PC-3 (cell line): ENCODE data around the gene RASGRP3. TPM values are rescaled to one million over a fixed set of nuclear protein-coding genes. Genes with fewer than 3 reads are reported as not detected.

ENCODE experiments used
- ATAC-seq: fragments of 200-7000 bp; cut with Tn5 transposase; 2 replicates; pipeline ENCODE4 v1.9.1; 2020; ENCODE audit warnings: mild to moderate bottlenecking, moderate library complexity
- BruUV-seq: library from RNA; stranded (reverse); fragments of 400-500 nt; replicated peaks from 2 replicates; lab custom pipeline; 2021; lab: Mats Ljungman, UMichigan
- CTCF ChIA-PET: fragments of 300-600 bp; sonication (Branson Sonifier 250); formaldehyde crosslinking; loops from one replicate; lab custom pipeline; 2022; ENCODE audit warnings: antibody characterized with exemption; lab: Charles Lee
- POLR2A ChIA-PET: fragments of 300-600 bp; sonication (Branson Sonifier 250); formaldehyde crosslinking; loops from one replicate; lab custom pipeline; 2022; ENCODE audit warnings: antibody characterized with exemption; ENCODE audit not compliant: unreplicated experiment; lab: Charles Lee
- DNase-seq: peaks from one replicate; pipeline ENCODE4 v3.0.0-alpha.2; 2015
- H2AFZ ChIP-seq: fragments of 300-600 bp; sonication (generic); 2 replicates; pipeline ENCODE4 v1.6.0; 2016; ENCODE audit warnings: antibody characterized with exemption, low read length
- H3F3A ChIP-seq: fragments of 300-600 bp; sonication (generic); one replicate; pipeline ENCODE4 v1.6.0; 2017; ENCODE audit warnings: antibody characterized with exemption, low read length, control low read depth, mild to moderate bottlenecking; ENCODE audit not compliant: unreplicated experiment
- H3K27ac ChIP-seq: fragments of 300-600 bp; sonication (generic); 2 replicates; pipeline ENCODE4 v1.5.1; 2016; ENCODE audit warnings: mild to moderate bottlenecking, low read length
- H3K27me3 ChIP-seq: fragments of 300-600 bp; sonication (generic); 2 replicates; pipeline ENCODE4 v1.6.1; 2016; ENCODE audit warnings: low read length, mixed read lengths
- H3K36me3 ChIP-seq: fragments of 300-600 bp; sonication (generic); 2 replicates; pipeline ENCODE4 v1.6.1; 2016; ENCODE audit warnings: low read depth, mixed run types, low read length, mixed read lengths
- H3K4me1 ChIP-seq: fragments of 300-600 bp; sonication (generic); 2 replicates; pipeline ENCODE4 v1.5.1; 2016; ENCODE audit warnings: low read length; ENCODE audit not compliant: insufficient read depth
- H3K4me2 ChIP-seq: fragments of 300-600 bp; sonication (generic); 2 replicates; pipeline ENCODE4 v1.6.0; 2016; ENCODE audit warnings: low read length
- H3K4me3 ChIP-seq: fragments of 300-600 bp; sonication (generic); 2 replicates; pipeline ENCODE4 v1.5.1; 2016; ENCODE audit warnings: mild to moderate bottlenecking, low read length, mixed read lengths
- H3K79me2 ChIP-seq: fragments of 300-600 bp; sonication (generic); 2 replicates; pipeline ENCODE4 v1.6.1; 2017; ENCODE audit warnings: low read length, mixed read lengths
- H3K9ac ChIP-seq: fragments of 300-600 bp; sonication (generic); 2 replicates; pipeline ENCODE4 v1.6.0; 2016; ENCODE audit warnings: mild to moderate bottlenecking, low read length
- H3K9me2 ChIP-seq: fragments of 300-600 bp; sonication (generic); replicated peaks from 2 replicates; pipeline ENCODE4 v1.6.1; 2016; ENCODE audit warnings: mixed run types, low read length, mixed read lengths
- H3K9me3 ChIP-seq: fragments of 300-600 bp; sonication (generic); 2 replicates; pipeline ENCODE4 v1.6.1; 2016; ENCODE audit warnings: low read length, mixed read lengths
- H4K20me1 ChIP-seq: fragments of 300-600 bp; sonication (generic); 2 replicates; pipeline ENCODE4 v1.6.1; 2016; ENCODE audit warnings: low read length, mixed read lengths
- EZH2 ChIP-seq: fragments of 300-600 bp; sonication (generic); IDR thresholded peaks from one replicate; pipeline ENCODE4 v1.6.1; 2017; ENCODE audit warnings: antibody characterized with exemption, mild to moderate bottlenecking, low read length; ENCODE audit not compliant: unreplicated experiment
- EZH2phosphoT487 ChIP-seq: fragments of 300-600 bp; sonication (generic); IDR thresholded peaks from 2 replicates; pipeline ENCODE4 v1.6.1; 2018; ENCODE audit warnings: mild to moderate bottlenecking, antibody characterized with exemption, low read length, borderline replicate concordance
- intact Hi-C: fragments of 100-400 bp; cut with micrococcal nuclease; formaldehyde crosslinking; loops from 2 replicates; pipeline ENCODE4 v1.9.0; 2023
- total RNA-seq: library from RNA; depleted of rRNA; stranded (reverse); fragments of >200 nt; gene quantifications from 2 replicates; pipeline ENCODE4 v1.2.3, GENCODE V29; 2014
- TF ChIP-seq, protein P1 (sequence below): fragments of 300-600 bp; sonication (generic); conservative IDR thresholded peaks from 2 replicates; pipeline ENCODE4 v1.5.1; 2017; ENCODE audit warnings: antibody characterized with exemption, low read depth, mild to moderate bottlenecking, low read length

The RASGRP3 gene
- total RNA-seq, 1 experiment from 2014 or later: 0.15 TPM

DNA sequence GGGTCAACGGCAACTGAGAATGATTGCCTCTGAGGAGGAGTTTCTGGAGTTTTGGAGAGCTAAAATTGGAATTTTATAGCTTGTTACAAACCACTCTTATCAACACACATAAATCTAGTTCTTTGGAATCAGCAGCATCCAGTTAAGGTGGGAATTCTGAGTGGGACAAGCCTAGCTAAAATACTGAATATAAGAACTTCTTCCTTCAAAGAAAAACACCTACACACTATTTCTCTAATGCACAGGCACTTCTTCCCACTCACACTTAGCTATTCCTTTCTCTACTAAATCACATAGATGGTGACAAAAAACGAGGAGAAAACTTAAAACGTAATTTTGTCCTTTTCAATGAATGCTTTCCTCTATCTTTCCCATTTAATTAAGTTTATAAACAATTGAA, 79.2 kb downstream of the RASGRP3 start:
- Histone ChIP-seq H3K4me3 (no peak overlapping the region), H3K36me3 (no peaks in the 10 kb centered on the region), H3K9ac (no peak overlapping the region), H3K9me2 (no peaks in the 10 kb centered on the region), H3K27ac (no peak overlapping the region), H3K4me1 (peaks cover 7% of the 10 kb centered on the region), H4K20me1 (no peaks in the 10 kb centered on the region), H3F3A (no peaks in the 10 kb centered on the region), H3K9me3 (no peaks in the 10 kb centered on the region), H3K27me3 (no peaks in the 10 kb centered on the region), H2AFZ (no peak overlapping the region), H3K79me2 (no peaks in the 10 kb centered on the region), H3K4me2 (no peak overlapping the region)
- ChIA-PET CTCF (no interaction called here), POLR2A (no interaction called here)
- intact Hi-C loops: no loop called here
- no peak for DNase-seq
- TF ChIP-seq, protein P1, sequence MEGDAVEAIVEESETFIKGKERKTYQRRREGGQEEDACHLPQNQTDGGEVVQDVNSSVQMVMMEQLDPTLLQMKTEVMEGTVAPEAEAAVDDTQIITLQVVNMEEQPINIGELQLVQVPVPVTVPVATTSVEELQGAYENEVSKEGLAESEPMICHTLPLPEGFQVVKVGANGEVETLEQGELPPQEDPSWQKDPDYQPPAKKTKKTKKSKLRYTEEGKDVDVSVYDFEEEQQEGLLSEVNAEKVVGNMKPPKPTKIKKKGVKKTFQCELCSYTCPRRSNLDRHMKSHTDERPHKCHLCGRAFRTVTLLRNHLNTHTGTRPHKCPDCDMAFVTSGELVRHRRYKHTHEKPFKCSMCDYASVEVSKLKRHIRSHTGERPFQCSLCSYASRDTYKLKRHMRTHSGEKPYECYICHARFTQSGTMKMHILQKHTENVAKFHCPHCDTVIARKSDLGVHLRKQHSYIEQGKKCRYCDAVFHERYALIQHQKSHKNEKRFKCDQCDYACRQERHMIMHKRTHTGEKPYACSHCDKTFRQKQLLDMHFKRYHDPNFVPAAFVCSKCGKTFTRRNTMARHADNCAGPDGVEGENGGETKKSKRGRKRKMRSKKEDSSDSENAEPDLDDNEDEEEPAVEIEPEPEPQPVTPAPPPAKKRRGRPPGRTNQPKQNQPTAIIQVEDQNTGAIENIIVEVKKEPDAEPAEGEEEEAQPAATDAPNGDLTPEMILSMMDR: no peak
- TF ChIP-seq EZH2: no peak
- no peak for TF ChIP-seq EZH2phosphoT487
- ATAC-seq: no peak
- no TSS peak for BruUV-seq

DNA sequence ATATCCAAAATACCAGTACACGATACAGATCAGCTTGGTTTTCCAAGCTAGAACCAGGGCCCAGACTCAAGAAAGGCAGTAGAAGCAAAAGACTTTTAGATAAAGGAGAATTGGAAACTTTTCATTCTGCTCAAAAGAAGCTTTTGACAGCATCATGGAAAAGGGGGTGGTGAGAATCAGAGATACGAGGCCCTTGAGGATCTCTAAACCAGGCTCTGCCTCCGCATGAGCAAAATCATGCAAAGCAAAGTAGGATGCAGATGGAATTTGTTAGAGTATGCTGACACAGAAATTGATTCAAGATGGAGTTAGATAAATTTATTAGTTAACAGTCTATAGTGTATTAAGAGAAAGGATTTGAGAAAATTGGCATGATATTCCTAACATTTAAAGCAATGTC, 82.9 kb downstream of the RASGRP3 start:
- Histone ChIP-seq H2AFZ (no peak overlapping the region), H3K79me2 (no peaks in the 10 kb centered on the region), H4K20me1 (no peaks in the 10 kb centered on the region), H3K4me1 (no peaks in the 10 kb centered on the region), H3K9ac (no peak overlapping the region), H3K4me3 (no peak overlapping the region), H3K9me2 (no peaks in the 10 kb centered on the region), H3K4me2 (no peak overlapping the region), H3K27me3 (no peaks in the 10 kb centered on the region), H3K36me3 (no peaks in the 10 kb centered on the region), H3F3A (no peaks in the 10 kb centered on the region), H3K27ac (no peak overlapping the region), H3K9me3 (no peaks in the 10 kb centered on the region)
- intact Hi-C loops: no loop called here
- DNase-seq: no peak
- ATAC-seq: no peak
- TF ChIP-seq EZH2 (no peak), EZH2phosphoT487 (no peak)
- TF ChIP-seq, protein P1: no peak
- CTCF ChIA-PET: no interaction called here
- BruUV-seq: no TSS peak
- POLR2A ChIA-PET: no interaction called here

DNA sequence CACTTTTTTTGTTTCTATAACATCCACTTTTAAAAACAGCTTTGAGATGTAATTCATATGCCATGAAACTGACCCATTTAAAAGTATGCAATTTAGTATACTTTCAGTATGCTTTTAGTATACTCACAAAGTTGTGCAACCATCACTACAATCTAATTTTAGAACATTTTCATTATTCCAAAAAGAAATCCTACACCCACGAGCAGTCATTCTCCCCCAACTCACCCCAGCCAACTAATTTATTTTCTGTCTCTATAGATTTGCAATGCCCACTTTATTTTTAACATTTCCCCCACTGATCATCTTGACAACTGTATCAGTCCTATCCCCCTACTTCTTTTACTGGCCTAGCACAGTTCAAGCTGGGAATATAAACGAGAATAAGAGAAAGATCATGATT, 83.6 kb downstream of the RASGRP3 start:
- H3K4me1 ChIP-seq: no peaks in the 10 kb centered on the region
- no peaks in the 10 kb centered on the region for H3K27me3 ChIP-seq
- ChIA-PET POLR2A (no interaction called here), CTCF (no interaction called here)
- H3K36me3 ChIP-seq: no peaks in the 10 kb centered on the region
- no peaks in the 10 kb centered on the region for H3K79me2 ChIP-seq
- intact Hi-C loops: no loop called here
- no peaks in the 10 kb centered on the region for H3K9me2 ChIP-seq
- no TSS peak for BruUV-seq
- H3K27ac ChIP-seq: no peak overlapping the region
- ATAC-seq (no peak), DNase-seq (no peak)
- no peaks in the 10 kb centered on the region for H3K9me3 ChIP-seq
- no peak overlapping the region for H3K9ac ChIP-seq
- H3K4me3 ChIP-seq: no peak overlapping the region
- no peak overlapping the region for H2AFZ ChIP-seq
- no peak overlapping the region for H3K4me2 ChIP-seq
- TF ChIP-seq, protein P1: no peak
- TF ChIP-seq EZH2phosphoT487: no peak
- TF ChIP-seq EZH2: no peak
- H3F3A ChIP-seq: no peaks in the 10 kb centered on the region
- no peaks in the 10 kb centered on the region for H4K20me1 ChIP-seq
